Progenitor cell of endocrine pancreas (in vitro differentiated cells): ENCODE measurements around the gene PQBP1. TPM values are rescaled to one million over a fixed set of nuclear protein-coding genes. Genes with fewer than 3 reads are reported as not detected.
"Not testable (repeated sequence)": the region's sequence is repeated elsewhere in the genome, so short reads cannot be mapped to it uniquely, and the experiment has no call there.

Source experiments
- DNase-seq: peaks from one replicate; pipeline ENCODE4 v3.0.0; 2021; ENCODE audit warnings: low spot score; ENCODE audit not compliant: unreplicated experiment
- H3K27ac Mint-ChIP-seq: 2 replicates; pipeline ENCODE4 v1.8.0; 2021; ENCODE audit warnings: mild to moderate bottlenecking, moderate library complexity, mixed read lengths
- H3K27me3 Mint-ChIP-seq: 2 replicates; pipeline ENCODE4 v1.8.0; 2021; ENCODE audit warnings: mixed read lengths
- H3K36me3 Mint-ChIP-seq: 2 replicates; pipeline ENCODE4 v1.8.0; 2022; ENCODE audit warnings: mixed read lengths; ENCODE audit not compliant: insufficient read depth
- H3K4me1 Mint-ChIP-seq: 2 replicates; pipeline ENCODE4 v1.8.0; 2021; ENCODE audit warnings: low read depth, mixed read lengths
- H3K4me3 Mint-ChIP-seq: 2 replicates; pipeline ENCODE4 v1.8.0; 2021; ENCODE audit warnings: low read depth, mild to moderate bottlenecking, moderate library complexity, mixed read lengths
- H3K9me3 Mint-ChIP-seq: 2 replicates; pipeline ENCODE4 v1.8.0; 2021; ENCODE audit warnings: low read depth, mixed read lengths
- CTCF ChIP-seq: fragments of 200-600 bp; sonication (generic); IDR thresholded peaks from one replicate; pipeline ENCODE4 v1.5.0; 2021; ENCODE audit warnings: antibody characterized with exemption, mild to moderate bottlenecking; ENCODE audit not compliant: unreplicated experiment
- long read RNA-seq: library from polyadenylated mRNA; unstranded; transcript quantifications from one replicate; pipeline ENCODE4 v2.0.0, GENCODE V29; 2020
- total RNA-seq: library from RNA; stranded (reverse); gene quantifications from 2 replicates; pipeline ENCODE4 v1.2.1, GENCODE V29; 2021

PQBP1 gene
- total RNA-seq, result 71.5 and 75.4 TPM in 2 replicates
- long read RNA-seq, transcript PQBP1-207 (7 exons, 1,020 nt), result major isoform, 7 of 27 reads
- long read RNA-seq, partial matches to known transcripts, result 7 of 27 reads
- long read RNA-seq, other reads (novel, unspliced or antisense), result 8 of 27 reads

GRCh38 chrX:48897625-48898306 lies at the start of gene PQBP1, which contains the start of gene TIMM17B:
PQBP1 (plus strand) TSS chrX:48897930; CDS start chrX:48898510, 580 bp downstream.
TIMM17B (minus strand) TSS chrX:48897768; CDS start chrX:48897749, 19 bp downstream.
- Mint-ChIP-seq H3K27ac (peak within 1 kb of the TSS; percentile 96), H3K4me1 (peaks cover 7% of the 10 kb centered on the region), H3K36me3 (peaks cover 1% of the 10 kb centered on the region), H3K27me3 (no peaks in the 10 kb centered on the region), H3K9me3 (peaks cover 6% of the 10 kb centered on the region), H3K4me3 (peak within 1 kb of the TSS; percentile 76)
- DNase-seq, result peak; percentile 77
- no peak for TF ChIP-seq CTCF

DNA sequence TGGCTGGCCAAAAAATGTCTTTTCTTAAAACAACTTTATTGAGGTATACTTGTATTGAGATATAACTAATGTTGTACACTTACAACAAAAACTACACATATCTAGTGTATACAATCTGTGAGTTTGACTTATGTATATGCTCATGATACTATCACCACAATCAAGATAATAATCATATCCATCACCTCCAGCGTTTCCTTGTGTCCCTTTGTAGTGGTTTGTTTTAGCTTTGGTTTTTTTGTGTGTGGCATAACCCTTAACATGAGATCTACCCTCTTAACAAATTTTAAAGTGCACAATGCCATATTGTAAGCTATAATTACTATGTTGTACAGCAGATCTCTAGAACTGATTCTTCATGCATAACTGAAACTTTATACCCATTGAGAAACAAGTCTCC lies 48.9 kb upstream of the PQBP1 start:
- no peak overlapping the region for H3K27ac Mint-ChIP-seq
- TF ChIP-seq CTCF, result no peak
- peaks cover 3% of the 10 kb centered on the region for H3K36me3 Mint-ChIP-seq
- no peak overlapping the region for H3K4me3 Mint-ChIP-seq
- no peak for DNase-seq
- H3K4me1 Mint-ChIP-seq, result no peaks in the 10 kb centered on the region
- peaks cover 28% of the 10 kb centered on the region for H3K9me3 Mint-ChIP-seq
- H3K27me3 Mint-ChIP-seq, result no peaks in the 10 kb centered on the region

DNA sequence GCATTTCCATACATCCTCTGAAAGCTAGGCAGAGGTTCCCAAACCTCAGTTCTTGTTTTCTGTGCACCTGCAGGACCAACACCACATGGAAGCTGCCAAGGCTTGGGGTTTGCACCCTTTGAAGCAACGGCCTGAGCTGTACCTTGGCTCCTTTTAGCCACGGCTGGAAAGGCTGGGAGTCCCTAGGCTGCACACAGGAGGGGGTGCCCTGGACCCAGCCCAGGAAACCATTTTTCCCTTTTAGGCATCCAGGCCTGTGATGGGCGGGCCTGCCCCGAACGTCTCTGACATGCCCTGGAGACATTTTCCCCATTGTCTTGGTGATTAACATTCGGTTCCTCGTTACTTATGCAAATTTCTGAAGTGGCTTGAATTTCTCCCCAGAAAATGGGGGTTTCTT lies 44.9 kb upstream of the PQBP1 start:
- no peak for TF ChIP-seq CTCF
- peaks cover 32% of the 10 kb centered on the region for H3K9me3 Mint-ChIP-seq
- peaks cover 2% of the 10 kb centered on the region for H3K4me1 Mint-ChIP-seq
- no peaks in the 10 kb centered on the region for H3K27me3 Mint-ChIP-seq
- H3K27ac Mint-ChIP-seq, result no peak overlapping the region
- H3K36me3 Mint-ChIP-seq, result peaks cover 3% of the 10 kb centered on the region
- no peak overlapping the region for H3K4me3 Mint-ChIP-seq
- no peak for DNase-seq

GRCh38 chrX:48853494-48853893 lies 44.2 kb upstream of the PQBP1 start:
- H3K36me3 Mint-ChIP-seq, H3K4me1 Mint-ChIP-seq, H3K4me3 Mint-ChIP-seq, DNase-seq, H3K27ac Mint-ChIP-seq, H3K27me3 Mint-ChIP-seq: not testable (repeated sequence)
- H3K9me3 Mint-ChIP-seq, result peaks cover 32% of the 10 kb centered on the region

- H3K4me1 Mint-ChIP-seq, H3K36me3 Mint-ChIP-seq, H3K27me3 Mint-ChIP-seq, H3K27ac Mint-ChIP-seq, H3K4me3 Mint-ChIP-seq, DNase-seq: not testable (repeated sequence)
- H3K9me3 Mint-ChIP-seq, result peaks cover 28% of the 10 kb centered on the region
These were observed 43.5 kb upstream of the PQBP1 start for GRCh38 chrX:48854121-48854804.

DNA sequence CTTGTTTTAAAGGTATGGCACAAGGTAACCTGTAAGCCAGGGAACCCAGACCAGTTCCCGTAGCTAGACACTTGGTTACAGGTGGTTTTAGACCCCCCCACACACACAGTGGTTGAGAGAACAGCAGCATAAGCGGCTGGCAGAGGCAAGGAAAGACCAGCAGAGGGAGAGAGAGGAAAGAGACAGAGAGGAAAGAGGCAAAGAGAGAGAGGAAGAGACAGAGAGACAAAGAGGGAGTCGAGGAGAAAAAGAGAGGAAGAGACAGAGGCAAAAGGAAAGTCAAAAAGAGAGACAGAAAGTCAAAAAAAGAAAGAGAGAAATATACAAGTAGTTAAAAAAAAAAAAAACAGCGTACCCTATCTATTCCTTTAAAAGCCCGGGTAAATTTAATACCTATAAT lies 42.8 kb upstream of the PQBP1 start:
- Mint-ChIP-seq H3K36me3 (peaks cover 3% of the 10 kb centered on the region), H3K4me3 (peak overlapping the region; percentile 12), H3K9me3 (peaks cover 25% of the 10 kb centered on the region)

More for the DNA sequence above, 42.8 kb upstream of the PQBP1 start:
- no peak for DNase-seq
- Mint-ChIP-seq H3K27me3 (no peaks in the 10 kb centered on the region), H3K27ac (peak overlapping the region; percentile 14), H3K4me1 (peaks cover 2% of the 10 kb centered on the region)
- peak; percentile 7 for TF ChIP-seq CTCF
